ENCODE results near the gene MINK1. TPM values are rescaled to one million over a fixed set of nuclear protein-coding genes. Genes with fewer than 3 reads are reported as not detected.

MINK1 gene
- total RNA-seq, 1 experiment from 2014 or later = 68.8 TPM

- H3K56ac ChIP-seq (ENCODE audit: insufficient read length, low read depth, low read length) = no peak overlapping the region
- no peak overlapping the region for H2AK5ac ChIP-seq (ENCODE audit: insufficient read length, low read length)
- Mint-ChIP-seq H3K9me3 (no peaks in the 10 kb centered on the region), H3K4me1 (peaks cover 9 to 12% of the 10 kb centered on the region in 2 experiments), H3K36me3 (ENCODE audit: insufficient read depth in 1 of 3, low read depth in 3 of 3) (no peaks in the 10 kb centered on the region), H3K27ac (no peak overlapping the region), H3K4me3 (no peak overlapping the region), H3K27me3 (ENCODE audit: low read depth) (peaks cover 16% of the 10 kb centered on the region)
- H3K23ac ChIP-seq (ENCODE audit: insufficient read length, low read depth, low read length) = no peak overlapping the region
- DNase-seq = peak; percentile 84
- no CpG with 5 or more reads among the region's 10 CpGs for WGBS (ENCODE audit: extremely low coverage, insufficient read length, low lambda C conversion rate)
- no peaks in the 10 kb centered on the region for H3K27me3 ChIP-seq (ENCODE audit: insufficient read depth, low read length)
- TF ChIP-seq, protein P1, sequence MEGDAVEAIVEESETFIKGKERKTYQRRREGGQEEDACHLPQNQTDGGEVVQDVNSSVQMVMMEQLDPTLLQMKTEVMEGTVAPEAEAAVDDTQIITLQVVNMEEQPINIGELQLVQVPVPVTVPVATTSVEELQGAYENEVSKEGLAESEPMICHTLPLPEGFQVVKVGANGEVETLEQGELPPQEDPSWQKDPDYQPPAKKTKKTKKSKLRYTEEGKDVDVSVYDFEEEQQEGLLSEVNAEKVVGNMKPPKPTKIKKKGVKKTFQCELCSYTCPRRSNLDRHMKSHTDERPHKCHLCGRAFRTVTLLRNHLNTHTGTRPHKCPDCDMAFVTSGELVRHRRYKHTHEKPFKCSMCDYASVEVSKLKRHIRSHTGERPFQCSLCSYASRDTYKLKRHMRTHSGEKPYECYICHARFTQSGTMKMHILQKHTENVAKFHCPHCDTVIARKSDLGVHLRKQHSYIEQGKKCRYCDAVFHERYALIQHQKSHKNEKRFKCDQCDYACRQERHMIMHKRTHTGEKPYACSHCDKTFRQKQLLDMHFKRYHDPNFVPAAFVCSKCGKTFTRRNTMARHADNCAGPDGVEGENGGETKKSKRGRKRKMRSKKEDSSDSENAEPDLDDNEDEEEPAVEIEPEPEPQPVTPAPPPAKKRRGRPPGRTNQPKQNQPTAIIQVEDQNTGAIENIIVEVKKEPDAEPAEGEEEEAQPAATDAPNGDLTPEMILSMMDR (conservative IDR thresholded peaks at IDR 0.05) = no peak
- no peak overlapping the region for H2BK15ac ChIP-seq (ENCODE audit: low read depth, low read length)
- no peaks in the 10 kb centered on the region for H4K20me1 ChIP-seq (ENCODE audit: control insufficient read depth, insufficient read depth, insufficient read length)
- no peak overlapping the region for H3K4me2 ChIP-seq (ENCODE audit: insufficient read depth, insufficient read length, low read length)
- no peak overlapping the region for H2BK120ac ChIP-seq (ENCODE audit: low read depth, low read length, poor library complexity, severe bottlenecking)
- H3K4ac ChIP-seq (ENCODE audit: low read depth, low read length) = no peak overlapping the region
- no peak overlapping the region for H4K5ac ChIP-seq (ENCODE audit: insufficient read length, low read depth, low read length)
- H3K27ac ChIP-seq (ENCODE audit: insufficient read length, low read depth, low read length) = no peak overlapping the region
- H3K18ac ChIP-seq (ENCODE audit: insufficient read length, low read depth, low read length) = no peak overlapping the region
- no peaks in the 10 kb centered on the region for H3K9me3 ChIP-seq (ENCODE audit: control insufficient read depth, low read depth, low read length)
- no peak overlapping the region for H2BK5ac ChIP-seq (ENCODE audit: insufficient read length, low read length)
- H2BK12ac ChIP-seq (ENCODE audit: insufficient read length, low read depth, low read length) = no peak overlapping the region
- H4K91ac ChIP-seq (ENCODE audit: insufficient read length, low read depth, low read length) = no peak overlapping the region
- H3K79me1 ChIP-seq (ENCODE audit: insufficient read depth, low read depth, low read length, poor library complexity, severe bottlenecking) = no peaks in the 10 kb centered on the region
- no peak overlapping the region for H2BK20ac ChIP-seq (ENCODE audit: low read depth, low read length, poor library complexity, severe bottlenecking)
- H4K8ac ChIP-seq (replicated peaks; ENCODE audit: insufficient read length, low read depth, low read length) = no peak overlapping the region
- H3T11ph ChIP-seq (ENCODE audit: low read length) = no peak overlapping the region
- H3K23me2 ChIP-seq (ENCODE audit: insufficient read length, low read depth, low read length, poor library complexity, severe bottlenecking) = no peaks in the 10 kb centered on the region
- H3K4me1 ChIP-seq (ENCODE audit: insufficient read depth, low read length) = peaks cover 1% of the 10 kb centered on the region; the same call in 1 of the 2 replicates
- H3K9ac ChIP-seq (ENCODE audit: extremely low read depth, insufficient read length, low read length) = no peak overlapping the region
- H3K14ac ChIP-seq (ENCODE audit: insufficient read depth, low read length) = no peak overlapping the region
- no peak overlapping the region for H2AFZ ChIP-seq (ENCODE audit: low read length)
- no peaks in the 10 kb centered on the region for H3K79me2 ChIP-seq (ENCODE audit: insufficient read depth, low read length)
Observed at GRCh38 chr17:4908301-4908700, 75.2 kb downstream of the MINK1 start.
